Sigmoid colon (tissue), 7 donors: ENCODE measurements around the gene CLCN4. TPM values are rescaled to one million over a fixed set of nuclear protein-coding genes. Genes with fewer than 3 reads are reported as not detected.

Source experiments
- DNase-seq: peaks from one replicate; pipeline ENCODE4 v3.0.0-alpha.2; 2019
- H3K27ac ChIP-seq, 4 donors: fragments of 200-600 bp; sonication (generic); one replicate each; pipeline ENCODE4 v1.5.1; 2016 to 2019; ENCODE audit warnings: mild to moderate bottlenecking in 1 of 4
- H3K27me3 ChIP-seq, 3 donors: fragments of 200-600 bp; sonication (generic); one replicate each; pipeline ENCODE4 v1.5.1; 2019; ENCODE audit warnings: mild to moderate bottlenecking in 1 of 3
- H3K36me3 ChIP-seq, 4 donors: fragments of 200-600 bp; sonication (generic); one replicate each; pipeline ENCODE4 v1.5.1; 2016 to 2019
- H3K4me1 ChIP-seq, 4 donors: fragments of 200-600 bp; sonication (generic); one replicate each; pipeline ENCODE4 v1.5.1; 2017 to 2019
- H3K4me3 ChIP-seq, 4 donors: fragments of 200-600 bp; sonication (generic); one replicate each; pipeline ENCODE4 v1.5.1; 2017 to 2019; ENCODE audit warnings: mild to moderate bottlenecking in 2 of 4, moderate library complexity in 1 of 4
- H3K9me3 ChIP-seq, 4 donors: fragments of 200-600 bp in 3 of 4; sonication (generic) in 3 of 4; one replicate each; pipeline versions ENCODE4 v1.5.1 to v1.6.1; 2013 to 2019
- CTCF ChIP-seq, 4 experiments: fragments of 450-650 bp in 3 of 4; fragments of 200-600 bp in 1 of 4; IDR thresholded peaks; one replicate each; pipeline ENCODE4 v1.5.1; 2016 to 2019; ENCODE audit warnings: antibody characterized with exemption in 4 of 4, mild to moderate bottlenecking in 3 of 4, moderate library complexity in 2 of 4
- EP300 ChIP-seq, 4 donors: sonication (generic); formaldehyde crosslinking; IDR thresholded peaks; one replicate each; pipeline ENCODE4 v1.6.1; 2017; ENCODE audit warnings: antibody characterized with exemption in 4 of 4
- POLR2A ChIP-seq, 2 donors: fragments of 450-650 bp; IDR thresholded peaks; one replicate each; pipeline ENCODE4 v1.6.1; 2016; ENCODE audit warnings: antibody characterized with exemption in 2 of 2, mild to moderate bottlenecking in 2 of 2, moderate library complexity in 2 of 2
- POLR2AphosphoS5 ChIP-seq, 4 donors: sonication (generic); formaldehyde crosslinking; IDR thresholded peaks; one replicate each; pipeline ENCODE4 v1.6.1; 2017; ENCODE audit warnings: antibody characterized with exemption in 4 of 4
- WGBS, 2 donors: extraction: QIAGEN DNeasy Blood & Tissue Kit; methylation state at CpG; one replicate each; pipeline ENCODE4 v1.1.7; 2013; 5-methylcytosine and 5-hydroxymethylcytosine counted together
- intact Hi-C: fragments of 100-400 bp; cut with DNase I; formaldehyde crosslinking; loops from one replicate; pipeline ENCODE4 v1.15.1; 2023
- polyA plus RNA-seq, 3 donors: library from polyadenylated mRNA; stranded (reverse); fragments of 200-250 nt; gene quantifications; one replicate each; pipeline ENCODE4 v1.2.3, GENCODE V29; 2013
- total RNA-seq, 4 donors: library from RNA; depleted of rRNA; stranded (reverse); fragments of >200 nt; gene quantifications; one replicate each; pipeline ENCODE4 v1.1.0, GENCODE V29; 2016
- donor health status: healthy with polysubstance abuse.
- donor health status: Bipolar disorder and iron deficiency.
- donor health status: healthy.

Gene CLCN4
- total and polyA plus RNA-seq, 7 donors: under 0.01 to 1.1 (median 0.71) TPM

GRCh38 chrX:10223781-10224180 lies 67.0 kb downstream of the CLCN4 start:
- WGBS, 2 donors: 91 to 93% methylated on average over 8 of the region's 8 CpGs
- intact Hi-C loops: no loop called here
- no peaks in the 10 kb centered on the region for H3K27me3 ChIP-seq
- peaks cover 0 to 14% (median 3%) of the 10 kb centered on the region in 4 donors for H3K4me1 ChIP-seq
- peak overlapping the region in 2 of 4 donors; percentile 44 to 64 for H3K27ac ChIP-seq
- H3K4me3 ChIP-seq: no peak overlapping the region
- no peak for DNase-seq
- TF ChIP-seq EP300 (IDR thresholded peaks at IDR 0.05) (no peak), CTCF (IDR thresholded peaks at IDR 0.05) (no peak), POLR2AphosphoS5 (IDR thresholded peaks at IDR 0.05) (no peak), POLR2A (IDR thresholded peaks at IDR 0.05) (no peak)
- no peaks in the 10 kb centered on the region for H3K9me3 ChIP-seq
- no peaks in the 10 kb centered on the region for H3K36me3 ChIP-seq

GRCh38 chrX:10230222-10230621 lies 73.4 kb downstream of the CLCN4 start:
- DNase-seq: no peak
- intact Hi-C loops: loop anchor here (10.0 kb wide), 1 partner anchor 165 kb away; no protein-coding TSS in a partner anchor
- peak overlapping the region in 2 of 4 donors; percentile 15 to 45 for H3K27ac ChIP-seq
- H3K4me1 ChIP-seq: peaks cover 0 to 6% (median 0%) of the 10 kb centered on the region in 4 donors
- H3K4me3 ChIP-seq: no peak overlapping the region
- TF ChIP-seq POLR2A (IDR thresholded peaks at IDR 0.05) (no peak), POLR2AphosphoS5 (IDR thresholded peaks at IDR 0.05) (peak in 2 of 4 donors; percentile 52 to 60), CTCF (IDR thresholded peaks at IDR 0.05) (no peak), EP300 (IDR thresholded peaks at IDR 0.05) (peak in 1 of 4 donors; percentile 1)
- 81 to 93% methylated on average over 4 of the region's 4 CpGs for WGBS, 2 donors
- no peaks in the 10 kb centered on the region for H3K27me3 ChIP-seq
- H3K9me3 ChIP-seq: no peaks in the 10 kb centered on the region
- no peaks in the 10 kb centered on the region for H3K36me3 ChIP-seq

GRCh38 chrX:10231461-10231860 lies 74.7 kb downstream of the CLCN4 start:
- H3K27me3 ChIP-seq: no peaks in the 10 kb centered on the region
- no peak for DNase-seq
- TF ChIP-seq POLR2A (IDR thresholded peaks at IDR 0.05): no peak
- no peak for TF ChIP-seq POLR2AphosphoS5 (IDR thresholded peaks at IDR 0.05)
- no peak for TF ChIP-seq EP300 (IDR thresholded peaks at IDR 0.05)
- TF ChIP-seq CTCF (IDR thresholded peaks at IDR 0.05): no peak
- WGBS, 2 donors: 27 to 62% methylated on average over 4 of the region's 4 CpGs
- H3K27ac ChIP-seq: peak overlapping the region in 1 of 4 donors; percentile 27
- peaks cover 0 to 13% (median 0%) of the 10 kb centered on the region in 4 donors for H3K4me1 ChIP-seq
- H3K36me3 ChIP-seq: no peaks in the 10 kb centered on the region
- intact Hi-C loops: loop anchor here (10.0 kb wide), 1 partner anchor 163 kb away; no protein-coding TSS in a partner anchor
- H3K9me3 ChIP-seq: no peaks in the 10 kb centered on the region
- no peak overlapping the region for H3K4me3 ChIP-seq

GRCh38 chrX:10233173-10233572 lies 76.4 kb downstream of the CLCN4 start:
- Histone ChIP-seq H3K9me3 (no peaks in the 10 kb centered on the region), H3K36me3 (no peaks in the 10 kb centered on the region), H3K27me3 (no peaks in the 10 kb centered on the region), H3K4me3 (no peak overlapping the region), H3K27ac (peak overlapping the region in 2 of 4 donors; percentile 25 to 31), H3K4me1 (peaks cover 0 to 27% (median 4%) of the 10 kb centered on the region in 4 donors)
- TF ChIP-seq POLR2AphosphoS5 (IDR thresholded peaks at IDR 0.05) (no peak), EP300 (IDR thresholded peaks at IDR 0.05) (no peak), POLR2A (IDR thresholded peaks at IDR 0.05) (no peak), CTCF (IDR thresholded peaks at IDR 0.05) (no peak)
- WGBS, 2 donors: 81% methylated on average over 3 of the region's 3 CpGs
- intact Hi-C loops: loop anchor here (10.0 kb wide), 1 partner anchor 162 kb away; no protein-coding TSS in a partner anchor
- DNase-seq: no peak

GRCh38 chrX:10233696-10234095 lies 76.9 kb downstream of the CLCN4 start:
- Histone ChIP-seq H3K27ac (peak overlapping the region in 2 of 4 donors; percentile 25 to 31), H3K4me3 (no peak overlapping the region), H3K27me3 (no peaks in the 10 kb centered on the region), H3K36me3 (no peaks in the 10 kb centered on the region), H3K4me1 (peaks cover 0 to 29% (median 4%) of the 10 kb centered on the region in 4 donors), H3K9me3 (no peaks in the 10 kb centered on the region)
- 91% methylated on average over 6 of the region's 6 CpGs for WGBS, 2 donors
- intact Hi-C loops: loop anchor here (10.0 kb wide), 1 partner anchor 161 kb away; no protein-coding TSS in a partner anchor
- DNase-seq: no peak
- TF ChIP-seq CTCF (IDR thresholded peaks at IDR 0.05): no peak
- no peak for TF ChIP-seq POLR2A (IDR thresholded peaks at IDR 0.05)
